ENCODE measurements around the gene RSAD1. TPM values are rescaled to one million over a fixed set of nuclear protein-coding genes. Genes with fewer than 3 reads are reported as not detected.

The RSAD1 gene
- total RNA-seq (2014; rRNA removed; shearing (Covaris generic); ENCODE audit: low replicate concordance), result 53.6 and 69.2 TPM in 2 replicates

DNA sequence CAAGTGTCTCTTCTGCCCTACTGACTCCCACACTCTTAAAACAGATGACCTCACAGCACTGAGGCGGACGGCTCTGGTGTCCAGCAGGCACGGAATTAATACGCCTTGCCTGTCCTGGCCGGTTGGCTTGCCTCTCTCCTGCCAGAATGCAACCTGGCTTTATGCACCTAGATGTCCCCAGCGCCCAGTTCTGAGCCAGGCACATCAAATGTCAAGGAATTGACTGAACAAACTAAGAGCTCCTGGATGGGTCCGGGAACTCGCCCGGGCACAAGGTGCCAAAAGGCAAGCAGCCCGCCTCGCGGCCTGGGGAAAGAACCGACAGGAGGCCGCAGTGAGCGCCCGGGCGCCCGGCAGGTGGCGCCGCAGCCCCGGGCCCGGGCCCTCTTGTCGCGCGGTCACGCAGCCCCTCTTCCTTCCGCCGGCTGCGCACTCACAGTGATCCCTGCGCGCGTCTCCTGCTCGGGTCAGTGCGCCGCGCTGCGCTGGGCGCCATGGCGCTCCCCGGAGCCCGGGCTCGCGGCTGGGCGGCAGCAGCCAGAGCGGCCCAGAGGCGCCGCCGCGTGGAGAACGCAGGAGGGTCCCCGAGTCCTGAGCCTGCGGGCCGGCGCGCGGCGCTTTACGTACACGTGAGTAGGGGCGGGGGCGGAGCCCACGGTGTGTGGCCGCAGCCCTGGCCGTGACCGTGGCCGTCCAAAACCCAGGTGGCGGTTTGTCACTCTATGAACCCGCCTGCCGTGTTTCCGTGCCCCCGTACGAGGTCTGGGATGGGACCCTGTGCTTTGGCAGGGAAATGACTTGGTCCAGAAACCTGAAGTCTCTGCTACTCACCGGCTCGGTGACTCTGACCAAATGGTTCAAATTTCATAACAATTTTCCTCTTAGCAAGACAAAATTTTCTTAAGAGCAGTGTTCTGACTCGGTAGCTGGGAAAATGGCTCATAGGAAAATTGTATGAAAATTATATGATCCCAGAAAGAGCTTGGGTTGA is at the start of gene RSAD1:
TSS of gene RSAD1 (plus strand) at position 470 of the 991 bp plus-strand sequence. CDS start at position 495, 25 bp downstream.
- Histone ChIP-seq H3K9me3 (no peaks in the 10 kb centered on the region), H3K4me3 (peak within 1 kb of the TSS; percentile 89), H3K27me3 (no peaks in the 10 kb centered on the region), H3K36me3 (peaks cover 29% of the 10 kb centered on the region)
- DNase-seq, result peak; percentile 92

- Histone ChIP-seq H3K27me3 (no peaks in the 10 kb centered on the region), H3K4me3 (no peak overlapping the region), H3K36me3 (no peaks in the 10 kb centered on the region; the same call in 1 of the 2 replicates), H3K9me3 (no peaks in the 10 kb centered on the region)
- DNase-seq, result no peak
Observed at GRCh38 chr17:50429793-50430192, 48.9 kb upstream of the RSAD1 start.

DNA sequence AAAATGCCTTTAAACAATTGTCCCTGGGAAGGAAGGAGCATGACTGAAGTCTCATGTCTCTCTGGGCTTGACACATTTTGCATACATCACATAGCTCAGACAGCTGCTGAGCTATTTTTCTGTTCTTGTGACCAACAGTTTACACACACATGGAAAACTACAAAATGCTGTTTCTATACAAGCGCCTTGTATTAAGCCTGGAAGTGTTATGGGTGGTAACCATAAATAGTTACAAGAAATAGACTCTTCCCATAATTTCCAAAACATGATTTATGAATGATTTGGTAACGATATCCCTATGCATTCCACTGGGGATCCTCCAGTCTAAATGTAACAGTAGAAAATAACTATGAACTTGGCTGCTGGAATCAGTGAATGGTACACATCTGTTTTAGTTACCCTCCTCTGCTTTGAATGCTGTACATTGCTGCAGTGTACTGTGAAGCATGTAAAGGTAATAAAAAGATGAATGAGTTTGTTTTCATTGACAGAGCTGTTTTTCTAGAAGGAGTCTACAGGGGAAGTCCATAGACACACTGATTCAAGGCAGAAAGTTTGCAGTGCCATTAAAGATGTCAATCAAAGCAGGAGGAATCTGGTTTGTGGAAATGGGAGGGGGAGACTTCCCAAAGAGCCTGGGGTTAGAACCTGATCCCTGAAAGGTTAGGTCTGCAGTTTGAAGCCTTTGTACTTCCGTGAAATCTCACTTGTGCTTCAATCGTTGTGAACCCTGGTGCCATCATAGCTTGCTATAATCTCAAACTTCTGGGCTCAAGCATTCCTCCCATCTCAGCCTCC is 47.6 kb upstream of the RSAD1 start:
- H3K27me3 ChIP-seq, result no peaks in the 10 kb centered on the region
- no peak overlapping the region for H3K4me3 ChIP-seq
- H3K9me3 ChIP-seq, result no peaks in the 10 kb centered on the region
- H3K36me3 ChIP-seq, result no peaks in the 10 kb centered on the region; the same call in 1 of the 2 replicates
- no peak for DNase-seq

GRCh38 chr17:50432125-50432762 is 46.4 kb upstream of the RSAD1 start:
- H3K4me3 ChIP-seq, result no peak overlapping the region
- no peaks in the 10 kb centered on the region for H3K27me3 ChIP-seq
- no peaks in the 10 kb centered on the region for H3K9me3 ChIP-seq
- no peaks in the 10 kb centered on the region; the same call in 1 of the 2 replicates for H3K36me3 ChIP-seq
- DNase-seq, result no peak

- no peaks in the 10 kb centered on the region for H3K9me3 ChIP-seq
- no peak for DNase-seq
- H3K27me3 ChIP-seq, result no peaks in the 10 kb centered on the region
- H3K4me3 ChIP-seq, result no peak overlapping the region
- H3K36me3 ChIP-seq, result peaks cover 3% of the 10 kb centered on the region; the same call in 1 of the 2 replicates
Observed at GRCh38 chr17:50437409-50437808, 41.3 kb upstream of the RSAD1 start.

DNA sequence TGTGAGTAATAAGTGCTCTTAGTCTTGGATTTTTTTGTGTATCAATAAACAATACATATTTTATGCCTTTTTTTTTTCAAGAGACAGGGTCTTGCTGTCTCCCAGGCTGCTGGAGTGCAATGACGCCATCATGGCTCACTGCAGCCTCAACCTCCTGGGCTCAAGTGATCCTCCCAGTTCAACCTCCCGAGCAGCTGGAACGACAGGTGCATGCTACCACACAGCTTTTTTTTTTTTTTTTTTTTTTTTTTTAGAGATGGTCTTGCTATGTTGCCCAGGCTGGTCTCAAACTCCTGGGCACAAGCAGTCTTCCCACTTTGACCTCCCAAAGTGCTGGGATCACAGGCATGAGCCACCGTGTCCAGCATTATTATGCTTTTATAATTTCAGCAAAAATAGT is 39.7 kb upstream of the RSAD1 start:
- DNase-seq, result no peak
- Histone ChIP-seq H3K4me3 (no peak overlapping the region), H3K9me3 (no peaks in the 10 kb centered on the region), H3K36me3 (peaks cover 3% of the 10 kb centered on the region; the same call in 1 of the 2 replicates), H3K27me3 (no peaks in the 10 kb centered on the region)

- Histone ChIP-seq H3K9me3 (no peaks in the 10 kb centered on the region), H3K36me3 (peaks cover 3% of the 10 kb centered on the region; the same call in 1 of the 2 replicates), H3K27me3 (no peaks in the 10 kb centered on the region), H3K4me3 (no peak overlapping the region)
- DNase-seq, result no peak
Observed at GRCh38 chr17:50440172-50440837, 38.4 kb upstream of the RSAD1 start.

GRCh38 chr17:50440838-50441829 is 37.5 kb upstream of the RSAD1 start:
- no peak for DNase-seq
- Histone ChIP-seq H3K9me3 (no peaks in the 10 kb centered on the region), H3K4me3 (no peak overlapping the region), H3K36me3 (peaks cover 3% of the 10 kb centered on the region; the same call in 1 of the 2 replicates), H3K27me3 (no peaks in the 10 kb centered on the region)

- no peak for DNase-seq
- Histone ChIP-seq H3K27me3 (no peaks in the 10 kb centered on the region), H3K4me3 (no peak overlapping the region), H3K36me3 (peaks cover 3% of the 10 kb centered on the region; the same call in 1 of the 2 replicates), H3K9me3 (no peaks in the 10 kb centered on the region)
Observed at GRCh38 chr17:50443505-50443974, 35.1 kb upstream of the RSAD1 start.

DNA sequence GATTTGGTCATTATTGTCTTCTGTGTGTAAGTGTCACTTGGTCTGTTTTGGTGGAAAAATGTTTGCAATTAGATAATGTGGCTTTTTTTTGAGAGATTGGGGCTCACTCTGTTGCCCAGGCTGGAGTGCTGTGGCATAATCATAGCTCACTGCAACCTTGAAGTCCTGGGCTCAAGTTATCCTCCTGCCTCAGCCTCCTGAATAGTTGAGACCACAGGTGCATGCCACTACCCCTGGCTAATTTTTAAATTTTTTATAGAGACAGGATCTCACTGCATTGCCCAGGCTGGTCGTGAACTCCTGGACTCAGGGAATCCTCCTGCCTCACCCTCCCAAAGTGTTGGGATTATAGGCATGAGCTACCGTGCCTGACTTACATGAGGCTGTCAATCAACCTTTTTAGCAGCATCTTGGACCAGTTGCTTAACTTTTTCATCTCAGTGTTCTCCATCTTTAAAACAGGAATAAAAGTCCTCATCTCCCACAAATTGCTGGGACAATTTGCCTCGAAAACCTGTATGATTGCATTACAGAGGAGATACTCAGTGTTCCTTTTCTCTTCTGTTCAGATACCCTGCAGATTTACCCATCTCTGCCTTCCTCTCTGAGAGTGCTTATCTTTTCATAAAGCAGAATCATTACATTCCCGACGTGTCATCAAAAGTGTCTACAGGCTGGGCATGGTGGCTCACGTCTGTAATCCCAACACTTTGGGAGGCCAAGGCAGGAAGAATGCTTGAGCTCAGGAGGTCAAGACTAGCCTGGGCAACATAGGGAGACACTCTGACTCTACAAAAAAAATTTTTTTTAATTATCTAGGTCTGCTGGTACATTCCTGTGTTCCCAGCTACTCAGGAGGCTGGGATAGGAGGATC is 33.6 kb upstream of the RSAD1 start:
- no peak overlapping the region for H3K4me3 ChIP-seq
- no peaks in the 10 kb centered on the region for H3K9me3 ChIP-seq
- H3K36me3 ChIP-seq, result no peaks in the 10 kb centered on the region; the same call in 1 of the 2 replicates
- H3K27me3 ChIP-seq, result no peaks in the 10 kb centered on the region
- DNase-seq, result no peak

GRCh38 chr17:50445730-50446325 is 32.8 kb upstream of the RSAD1 start:
- Histone ChIP-seq H3K27me3 (no peaks in the 10 kb centered on the region), H3K36me3 (no peaks in the 10 kb centered on the region; the same call in 1 of the 2 replicates), H3K9me3 (no peaks in the 10 kb centered on the region), H3K4me3 (no peak overlapping the region)
- DNase-seq, result no peak

GRCh38 chr17:50447870-50448595 is 30.6 kb upstream of the RSAD1 start:
- Histone ChIP-seq H3K4me3 (no peak overlapping the region), H3K27me3 (no peaks in the 10 kb centered on the region), H3K9me3 (no peaks in the 10 kb centered on the region), H3K36me3 (no peaks in the 10 kb centered on the region)
- no peak for DNase-seq

- Histone ChIP-seq H3K27me3 (no peaks in the 10 kb centered on the region), H3K36me3 (no peaks in the 10 kb centered on the region), H3K4me3 (no peak overlapping the region), H3K9me3 (no peaks in the 10 kb centered on the region)
- no peak for DNase-seq
Observed at GRCh38 chr17:50448643-50449042, 30.0 kb upstream of the RSAD1 start.

Data from MG63 (cell line).